Loucy (cell line): ENCODE results near the gene FNDC11.

Source experiments
- H2AFZ ChIP-seq: fragments of 200-600 bp; sonication (generic); 2 replicates; pipeline ENCODE4 v1.6.0; 2016; ENCODE audit warnings: antibody characterized with exemption, mild to moderate bottlenecking, low read length, moderate library complexity
- H3F3A ChIP-seq: fragments of 200-600 bp; 2 replicates; pipeline ENCODE4 v1.6.0; 2016; ENCODE audit warnings: antibody characterized with exemption, low read depth, mild to moderate bottlenecking
- H3K27me3 ChIP-seq: fragments of 200-600 bp; sonication (generic); 2 replicates; pipeline ENCODE4 v1.6.1; 2014; ENCODE audit warnings: low read length, mild to moderate bottlenecking; ENCODE audit not compliant: insufficient read depth, poor library complexity, severe bottlenecking
- H3K36me3 ChIP-seq: fragments of 200-600 bp; sonication (generic); 2 replicates; pipeline ENCODE4 v1.6.1; 2016; ENCODE audit warnings: low read length; ENCODE audit not compliant: insufficient read depth
- H3K4me1 ChIP-seq: fragments of 200-600 bp; sonication (generic); 2 replicates; pipeline ENCODE4 v1.5.1; 2014; ENCODE audit warnings: low read length, mild to moderate bottlenecking; ENCODE audit not compliant: insufficient read depth, poor library complexity, severe bottlenecking
- H3K4me2 ChIP-seq: fragments of 200-600 bp; sonication (generic); 2 replicates; pipeline ENCODE4 v1.6.0; 2014; ENCODE audit warnings: antibody characterized with exemption, low read length, low read depth, mild to moderate bottlenecking; ENCODE audit not compliant: poor library complexity, severe bottlenecking
- H3K4me3 ChIP-seq: fragments of 200-600 bp; sonication (generic); 2 replicates; pipeline ENCODE4 v1.5.1; 2014; ENCODE audit warnings: low read length, mild to moderate bottlenecking, mixed read lengths; ENCODE audit not compliant: poor library complexity, severe bottlenecking
- H3K79me2 ChIP-seq: fragments of 200-600 bp; sonication (generic); 2 replicates; pipeline ENCODE4 v1.6.1; 2014; ENCODE audit warnings: low read length; ENCODE audit not compliant: insufficient read depth
- H3K9ac ChIP-seq: fragments of 200-600 bp; sonication (generic); 2 replicates; pipeline ENCODE4 v1.6.0; 2014; ENCODE audit warnings: mild to moderate bottlenecking, low read depth, low read length, moderate library complexity; ENCODE audit not compliant: poor library complexity, severe bottlenecking
- H3K9me2 ChIP-seq: fragments of 200-600 bp; sonication (generic); replicated peaks from 2 replicates; pipeline ENCODE4 v1.6.1; 2016; ENCODE audit warnings: low read depth, low read length, mixed read lengths
- H3K9me3 ChIP-seq: fragments of 200-600 bp; sonication (generic); 2 replicates; pipeline ENCODE4 v1.6.1; 2014; ENCODE audit warnings: mild to moderate bottlenecking, antibody characterized with exemption, low read length, low read depth; ENCODE audit not compliant: insufficient read depth
- H4K20me1 ChIP-seq: fragments of 200-600 bp; sonication (generic); 2 replicates; pipeline ENCODE4 v1.6.0; 2014; ENCODE audit warnings: antibody characterized with exemption, low read length, mild to moderate bottlenecking; ENCODE audit not compliant: insufficient read depth, poor library complexity, severe bottlenecking
- EZH2phosphoT487 ChIP-seq: fragments of 200-600 bp; IDR thresholded peaks from 2 replicates; pipeline ENCODE4 v1.6.1; 2018; ENCODE audit warnings: antibody characterized with exemption, mild to moderate bottlenecking, moderate library complexity, borderline replicate concordance
- TF ChIP-seq, protein P1 (sequence below): fragments of 200-600 bp; sonication (generic); conservative IDR thresholded peaks from 2 replicates; pipeline ENCODE4 v1.5.1; 2014; ENCODE audit warnings: mild to moderate bottlenecking, antibody characterized with exemption, low read length

The FNDC11 gene

DNA sequence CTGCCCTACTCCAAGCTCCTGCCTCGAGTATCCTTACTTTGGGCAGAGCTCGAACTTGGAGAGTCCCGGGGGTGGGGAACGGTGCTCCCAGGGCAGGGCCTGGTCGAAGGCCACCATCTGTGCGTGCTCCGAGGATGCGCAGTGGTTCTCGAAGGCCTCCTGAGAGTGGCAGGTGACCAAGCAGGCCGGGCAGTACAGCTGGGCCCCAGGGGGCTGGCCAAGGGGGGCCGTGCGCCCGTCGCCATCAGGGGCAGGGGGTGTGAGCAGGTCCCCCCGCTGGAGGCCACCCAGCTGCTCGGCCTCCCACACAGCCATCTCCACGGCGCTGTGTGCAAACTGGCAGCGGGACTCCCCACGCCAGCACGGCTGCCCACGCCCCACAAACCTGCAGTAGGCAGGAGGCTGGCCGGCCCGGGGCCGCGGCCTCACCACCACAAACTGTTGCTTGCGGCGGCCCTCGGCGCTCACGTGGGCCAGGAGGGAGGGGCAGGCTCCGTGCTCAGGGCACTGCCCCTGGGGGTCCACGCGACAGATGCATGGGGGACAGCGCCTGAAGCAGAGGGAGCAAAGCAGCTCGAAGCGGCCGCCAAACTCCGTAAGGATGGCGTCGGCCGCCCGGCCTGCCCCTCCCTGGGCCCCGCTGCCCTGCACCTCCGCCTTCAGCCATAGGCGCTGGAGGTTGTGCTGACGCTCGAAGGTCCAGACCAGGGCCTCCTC lies 18.3 kb downstream of the FNDC11 start:
- H2AFZ ChIP-seq: no peak overlapping the region
- no peaks in the 10 kb centered on the region for H3K36me3 ChIP-seq
- peaks cover 37% of the 10 kb centered on the region for H3K4me1 ChIP-seq
- H3K4me3 ChIP-seq: no peak overlapping the region
- no peaks in the 10 kb centered on the region for H3K79me2 ChIP-seq
- no peaks in the 10 kb centered on the region for H3K9me2 ChIP-seq
- TF ChIP-seq, protein P1, sequence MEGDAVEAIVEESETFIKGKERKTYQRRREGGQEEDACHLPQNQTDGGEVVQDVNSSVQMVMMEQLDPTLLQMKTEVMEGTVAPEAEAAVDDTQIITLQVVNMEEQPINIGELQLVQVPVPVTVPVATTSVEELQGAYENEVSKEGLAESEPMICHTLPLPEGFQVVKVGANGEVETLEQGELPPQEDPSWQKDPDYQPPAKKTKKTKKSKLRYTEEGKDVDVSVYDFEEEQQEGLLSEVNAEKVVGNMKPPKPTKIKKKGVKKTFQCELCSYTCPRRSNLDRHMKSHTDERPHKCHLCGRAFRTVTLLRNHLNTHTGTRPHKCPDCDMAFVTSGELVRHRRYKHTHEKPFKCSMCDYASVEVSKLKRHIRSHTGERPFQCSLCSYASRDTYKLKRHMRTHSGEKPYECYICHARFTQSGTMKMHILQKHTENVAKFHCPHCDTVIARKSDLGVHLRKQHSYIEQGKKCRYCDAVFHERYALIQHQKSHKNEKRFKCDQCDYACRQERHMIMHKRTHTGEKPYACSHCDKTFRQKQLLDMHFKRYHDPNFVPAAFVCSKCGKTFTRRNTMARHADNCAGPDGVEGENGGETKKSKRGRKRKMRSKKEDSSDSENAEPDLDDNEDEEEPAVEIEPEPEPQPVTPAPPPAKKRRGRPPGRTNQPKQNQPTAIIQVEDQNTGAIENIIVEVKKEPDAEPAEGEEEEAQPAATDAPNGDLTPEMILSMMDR: no peak
- no peak for TF ChIP-seq EZH2phosphoT487
- peaks cover 4% of the 10 kb centered on the region for H3K27me3 ChIP-seq
- no peak overlapping the region for H3K9ac ChIP-seq
- H3F3A ChIP-seq: no peaks in the 10 kb centered on the region
- H4K20me1 ChIP-seq: peaks cover 13% of the 10 kb centered on the region
- H3K4me2 ChIP-seq: no peak overlapping the region
- H3K9me3 ChIP-seq: no peaks in the 10 kb centered on the region

DNA sequence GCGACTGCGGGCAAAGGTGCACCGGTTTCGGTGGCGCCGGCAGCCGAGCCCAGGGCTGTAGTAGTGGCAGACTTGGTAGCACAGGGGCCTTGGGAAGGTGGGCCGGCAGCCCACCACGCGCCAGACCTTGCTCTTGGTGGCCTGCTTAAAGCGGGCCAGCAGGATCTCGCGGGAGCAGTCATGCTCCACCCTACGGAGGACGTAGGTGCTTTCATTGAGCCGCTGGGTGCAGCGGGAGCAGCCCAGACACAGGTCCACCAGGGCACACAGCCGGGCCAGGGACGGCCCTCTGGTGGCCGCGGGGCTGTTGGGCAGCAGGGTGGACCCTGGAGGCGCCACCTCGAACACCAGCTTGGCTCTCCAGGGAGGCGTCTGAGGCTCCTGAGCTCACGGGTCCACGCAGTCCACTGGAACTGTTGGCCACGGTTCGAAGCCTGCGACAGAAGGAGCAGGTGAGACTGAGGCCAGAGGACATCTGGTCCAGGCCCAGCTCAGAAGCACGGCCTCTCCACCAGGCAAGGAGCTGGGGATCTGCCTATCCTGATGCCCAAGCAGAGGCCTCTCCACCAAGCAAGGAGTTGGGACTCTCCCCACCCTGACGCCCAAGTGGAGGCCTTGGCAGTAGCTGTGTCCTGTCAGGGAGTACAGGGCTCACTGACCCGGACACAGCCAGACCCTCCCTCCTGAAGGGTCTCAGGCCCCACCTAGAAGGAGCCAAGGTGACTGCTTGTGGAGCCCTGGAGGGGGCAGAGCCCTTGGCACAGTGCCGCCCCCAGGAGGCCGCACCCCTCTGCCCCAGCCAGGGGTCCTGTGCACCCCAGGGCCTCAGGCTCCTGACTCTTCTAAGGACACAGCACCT lies 19.1 kb downstream of the FNDC11 start:
- H4K20me1 ChIP-seq: peaks cover 12% of the 10 kb centered on the region
- H3K36me3 ChIP-seq: no peaks in the 10 kb centered on the region
- no peaks in the 10 kb centered on the region for H3K79me2 ChIP-seq
- H3K9me3 ChIP-seq: no peaks in the 10 kb centered on the region
- TF ChIP-seq EZH2phosphoT487: no peak
- TF ChIP-seq, protein P1: peak; percentile 20
- no peak overlapping the region for H2AFZ ChIP-seq
- peak overlapping the region; percentile 68 for H3K9ac ChIP-seq
- peak overlapping the region; percentile 76 for H3K4me3 ChIP-seq
- H3K9me2 ChIP-seq: no peaks in the 10 kb centered on the region
- peak overlapping the region; percentile 85 for H3K4me2 ChIP-seq
- no peaks in the 10 kb centered on the region for H3F3A ChIP-seq
- peaks cover 4% of the 10 kb centered on the region for H3K27me3 ChIP-seq
- peaks cover 30% of the 10 kb centered on the region for H3K4me1 ChIP-seq

DNA sequence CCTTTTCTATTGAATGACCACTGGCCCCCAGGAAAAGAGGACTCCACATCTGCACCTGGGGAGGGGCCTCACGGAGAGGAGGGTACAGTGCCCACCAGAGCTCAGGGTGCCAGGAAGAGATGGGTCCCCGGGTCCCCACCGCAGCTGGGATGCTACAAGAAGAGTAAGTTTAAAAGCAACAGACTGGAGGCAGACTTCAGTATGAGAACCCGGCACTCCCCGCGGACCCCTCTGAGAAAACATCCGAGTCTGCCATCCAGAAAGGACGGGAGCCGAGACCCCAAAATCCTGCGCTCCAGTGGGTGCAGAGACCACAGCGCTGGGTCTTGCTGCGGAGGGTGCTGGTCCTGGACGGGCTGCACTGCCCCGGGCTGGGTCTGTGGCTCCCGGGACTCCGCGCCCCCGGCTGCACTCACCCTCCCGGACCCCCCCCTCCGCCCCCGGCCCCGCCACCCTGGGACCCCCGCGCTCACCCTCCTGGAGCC lies 19.7 kb downstream of the FNDC11 start:
- Histone ChIP-seq H3K4me1 (peaks cover 24% of the 10 kb centered on the region), H3F3A (no peaks in the 10 kb centered on the region), H3K4me2 (peak overlapping the region; percentile 85), H3K4me3 (peak overlapping the region; percentile 76), H4K20me1 (peaks cover 7% of the 10 kb centered on the region), H3K27me3 (peaks cover 4% of the 10 kb centered on the region), H2AFZ (no peak overlapping the region), H3K9ac (peak overlapping the region; percentile 68), H3K36me3 (no peaks in the 10 kb centered on the region), H3K79me2 (no peaks in the 10 kb centered on the region), H3K9me2 (no peaks in the 10 kb centered on the region), H3K9me3 (no peaks in the 10 kb centered on the region)
- TF ChIP-seq, protein P1: no peak
- no peak for TF ChIP-seq EZH2phosphoT487
